GM20000 (cell line): ENCODE measurements around the gene FARP1.

Source experiments
- DNase-seq: peaks from one replicate; pipeline ENCODE4 v3.0.0; 2012; ENCODE audit warnings: low spot score
- TF ChIP-seq, protein P1 (sequence below): IDR thresholded peaks from 2 replicates; pipeline ENCODE4 v1.5.1; 2012; ENCODE audit warnings: mild to moderate bottlenecking, control low read depth; ENCODE audit errors: extremely low read depth, missing control alignments

The FARP1 gene

GRCh38 chr13:98490195-98490836 lies 347.4 kb downstream of the FARP1 start:
- TF ChIP-seq, protein P1, sequence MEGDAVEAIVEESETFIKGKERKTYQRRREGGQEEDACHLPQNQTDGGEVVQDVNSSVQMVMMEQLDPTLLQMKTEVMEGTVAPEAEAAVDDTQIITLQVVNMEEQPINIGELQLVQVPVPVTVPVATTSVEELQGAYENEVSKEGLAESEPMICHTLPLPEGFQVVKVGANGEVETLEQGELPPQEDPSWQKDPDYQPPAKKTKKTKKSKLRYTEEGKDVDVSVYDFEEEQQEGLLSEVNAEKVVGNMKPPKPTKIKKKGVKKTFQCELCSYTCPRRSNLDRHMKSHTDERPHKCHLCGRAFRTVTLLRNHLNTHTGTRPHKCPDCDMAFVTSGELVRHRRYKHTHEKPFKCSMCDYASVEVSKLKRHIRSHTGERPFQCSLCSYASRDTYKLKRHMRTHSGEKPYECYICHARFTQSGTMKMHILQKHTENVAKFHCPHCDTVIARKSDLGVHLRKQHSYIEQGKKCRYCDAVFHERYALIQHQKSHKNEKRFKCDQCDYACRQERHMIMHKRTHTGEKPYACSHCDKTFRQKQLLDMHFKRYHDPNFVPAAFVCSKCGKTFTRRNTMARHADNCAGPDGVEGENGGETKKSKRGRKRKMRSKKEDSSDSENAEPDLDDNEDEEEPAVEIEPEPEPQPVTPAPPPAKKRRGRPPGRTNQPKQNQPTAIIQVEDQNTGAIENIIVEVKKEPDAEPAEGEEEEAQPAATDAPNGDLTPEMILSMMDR = no peak
- DNase-seq = no peak

DNA sequence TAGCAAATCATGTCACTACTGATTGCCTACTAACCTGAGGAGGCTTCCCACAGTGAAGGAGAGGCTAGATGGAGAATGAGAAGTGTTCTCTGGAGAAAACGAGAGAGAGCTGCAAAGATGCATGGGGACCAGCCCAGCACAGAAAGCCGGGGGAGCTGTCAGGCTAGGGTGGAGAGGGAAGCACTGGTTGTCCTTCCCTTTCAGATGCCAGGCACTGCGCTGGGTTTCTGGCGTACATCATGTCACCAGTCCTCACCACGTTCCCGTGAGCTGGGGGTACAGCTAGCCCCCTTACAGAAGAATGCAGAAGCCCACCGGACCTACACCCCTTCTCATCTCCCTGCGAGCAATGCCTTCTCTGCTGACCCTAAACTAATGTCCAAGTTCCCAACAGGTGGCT lies 348.0 kb downstream of the FARP1 start:
- DNase-seq = no peak
- TF ChIP-seq, protein P1 = no peak

DNA sequence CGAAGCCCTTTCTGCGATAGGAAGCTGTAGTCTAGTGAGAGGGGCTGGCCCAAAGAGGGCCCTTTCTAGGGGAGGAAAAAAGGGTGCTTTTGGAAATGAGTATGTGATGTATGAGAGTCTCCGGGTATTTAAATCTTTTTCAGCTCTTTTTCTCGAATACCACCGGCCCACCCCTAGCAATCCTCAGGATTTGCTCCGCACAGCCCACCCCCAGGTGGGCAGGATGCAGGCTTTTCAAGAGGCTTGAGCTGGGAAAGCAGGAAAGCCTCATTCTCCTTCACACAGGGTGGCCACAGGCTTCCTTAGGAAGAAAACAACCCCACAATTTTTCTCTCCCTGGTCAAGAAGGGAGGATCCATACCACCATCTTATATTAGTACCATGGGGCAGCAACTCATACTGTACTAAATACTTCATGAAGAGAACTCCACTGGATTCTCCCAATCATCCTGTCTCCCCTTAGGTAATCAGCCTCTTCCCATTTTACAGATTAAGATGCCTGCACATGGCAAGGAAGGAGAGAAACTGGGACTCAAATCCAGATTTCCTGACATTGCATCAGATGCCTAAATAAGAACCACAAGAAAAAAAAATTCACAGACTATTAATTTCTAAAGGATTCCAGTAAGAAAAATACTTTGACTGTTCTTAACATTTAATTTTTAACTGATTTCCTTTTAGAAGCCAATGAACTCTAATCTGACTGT lies 349.6 kb downstream of the FARP1 start:
- no peak for DNase-seq
- TF ChIP-seq, protein P1 = no peak

DNA sequence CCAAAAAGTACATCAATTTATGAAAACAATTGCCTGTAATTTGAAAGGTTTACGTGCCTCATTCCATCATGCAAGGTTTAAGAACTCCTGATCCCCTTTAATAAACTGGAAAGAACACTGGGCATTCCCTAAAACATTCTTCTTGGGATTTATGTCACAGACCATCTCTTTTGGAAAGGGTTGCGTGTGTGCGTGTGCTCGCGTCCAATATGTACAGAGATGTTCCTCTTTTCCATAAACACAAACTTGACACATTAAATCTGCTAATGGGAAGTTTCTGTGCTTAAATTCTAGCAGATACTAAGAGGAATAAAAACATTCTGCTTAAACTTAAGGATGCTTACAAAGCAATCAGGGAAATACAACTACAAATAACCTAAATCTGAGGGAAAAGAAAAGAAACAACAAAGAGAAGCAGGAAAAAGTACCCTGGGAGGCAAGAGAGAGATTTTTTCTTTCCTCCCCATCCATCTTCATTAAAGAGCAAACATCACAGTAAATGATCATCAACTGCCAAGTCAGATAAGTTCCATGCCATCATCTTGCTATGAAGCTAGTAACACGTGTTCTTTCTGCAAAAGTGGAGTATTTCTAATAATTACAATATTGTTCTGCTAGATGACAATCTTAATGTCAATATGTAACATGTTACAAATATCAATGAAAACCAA lies 350.3 kb downstream of the FARP1 start:
- no peak for DNase-seq
- TF ChIP-seq, protein P1 = no peak

- TF ChIP-seq, protein P1 = no peak
- no peak for DNase-seq
These were observed 351.9 kb downstream of the FARP1 start for GRCh38 chr13:98494769-98495168.

DNA sequence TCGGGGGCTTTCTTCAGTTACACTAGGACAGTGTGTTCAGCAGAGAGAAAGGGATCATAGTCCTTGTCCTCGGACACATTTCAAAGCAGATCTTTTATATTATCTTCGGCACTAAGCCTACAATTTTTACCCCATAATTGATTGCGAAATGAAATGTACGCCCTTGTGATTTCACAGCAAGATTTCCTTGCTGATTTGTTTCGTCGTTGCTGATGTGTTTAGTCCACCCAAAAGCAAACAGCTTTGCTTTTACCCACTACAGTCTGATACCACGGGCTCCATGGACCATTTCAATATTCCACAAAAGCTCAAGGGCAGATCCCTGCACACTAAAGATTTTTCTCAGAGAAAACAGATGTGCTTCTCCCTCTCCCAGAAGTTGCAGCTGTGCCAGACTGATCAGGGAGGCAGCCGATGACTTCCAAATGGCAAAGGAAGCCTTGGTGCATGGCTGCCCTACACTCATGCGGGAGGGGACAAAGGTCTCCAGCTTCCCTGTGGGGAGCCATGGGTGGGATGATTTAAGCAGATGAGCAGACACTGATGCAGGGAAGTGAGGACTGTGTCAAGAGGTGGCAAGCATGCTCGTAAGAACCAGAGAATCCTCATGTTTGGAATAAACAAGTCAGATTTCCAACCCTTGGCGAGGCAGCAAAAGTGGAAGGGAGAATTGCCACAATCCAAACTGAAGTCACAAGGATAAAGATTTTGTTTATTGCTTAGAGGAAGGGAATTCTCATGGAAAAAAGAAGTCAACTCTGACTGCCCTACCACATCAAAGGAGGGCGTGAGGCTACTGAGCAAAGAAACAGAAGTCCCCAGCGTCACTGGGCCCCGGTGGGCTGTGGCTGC lies 353.0 kb downstream of the FARP1 start:
- DNase-seq = no peak
- TF ChIP-seq, protein P1 = no peak
